GM12878 (cell line): ENCODE measurements around the gene CCL22.

ENCODE experiments used
- BCL3 ChIP-seq: IDR thresholded peaks from 2 replicates; pipeline ENCODE4 v1.6.1; 2011; ENCODE audit warnings: borderline replicate concordance, low read depth, mild to moderate bottlenecking, moderate library complexity, low read length; ENCODE audit not compliant: insufficient read depth, poor library complexity, severe bottlenecking
- DPF2 ChIP-seq: fragments of 450-650 bp; IDR thresholded peaks from 2 replicates; pipeline ENCODE4 v1.6.1; 2017; ENCODE audit warnings: mild to moderate bottlenecking
- E2F4 ChIP-seq: IDR thresholded peaks from 2 replicates; pipeline ENCODE4 v1.6.1; 2012; ENCODE audit warnings: low read depth, low read length, improper control_type of control experiment
- SRF ChIP-seq, 2 experiments: IDR thresholded peaks; 2 replicates each; pipeline ENCODE4 v1.6.1; 2011; ENCODE audit warnings: low read depth in 2 of 2, low read length in 2 of 2, mild to moderate bottlenecking in 1 of 2, moderate library complexity in 1 of 2

DNA sequence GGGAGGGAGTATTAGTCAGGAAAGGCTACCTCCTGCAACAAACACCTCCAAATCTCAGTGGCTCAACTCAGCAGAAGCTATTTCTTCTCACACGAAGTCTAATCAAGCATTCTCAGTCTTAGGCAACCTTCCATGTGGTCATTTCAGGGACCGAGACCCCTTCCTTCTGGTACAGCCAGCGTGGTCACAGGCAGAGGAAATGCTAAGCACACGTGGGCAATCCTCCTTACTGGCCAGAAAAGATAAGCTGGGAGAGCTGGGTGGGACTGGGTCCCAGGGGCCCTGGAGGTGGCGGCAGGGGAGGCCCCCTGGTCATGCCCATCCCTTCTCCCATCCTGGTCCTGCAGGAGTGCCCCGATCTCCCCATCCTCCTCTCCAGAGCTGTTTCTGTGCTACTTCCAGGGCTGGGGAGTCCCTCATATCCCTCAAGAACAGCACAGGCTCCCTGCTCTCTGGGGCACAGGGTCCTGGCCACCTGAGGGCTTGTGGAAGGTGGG, 8.0 kb downstream of the CCL22 start:
- TF ChIP-seq DPF2 (no peak), SRF (IDR thresholded peaks at IDR 0.05; ENCODE audit: low read depth in 2 of 2, low read length in 2 of 2) (no peak), BCL3 (peak; percentile 75), E2F4 (no peak)
